T-helper 1 cell treated with Interleukin-12 subunit alpha and Interleukin-12 subunit beta and Interleukin-4 antibody, amounts not matched to agents 30 μg/mL and 1 μg/mL, for 36 hours (primary cell): Measurements from ENCODE around the gene TMEM186.
"Not testable (repeated sequence)": the region's sequence is repeated elsewhere in the genome, so short reads cannot be mapped to it uniquely, and the experiment has no call there.

ENCODE experiments used
- H3K27ac Mint-ChIP-seq: one replicate; pipeline ENCODE4 v1.8.0; 2021; ENCODE audit warnings: mild to moderate bottlenecking, mixed read lengths
- H3K27me3 Mint-ChIP-seq: one replicate; pipeline ENCODE4 v1.8.0; 2021; ENCODE audit warnings: low read depth, mixed read lengths
- H3K36me3 Mint-ChIP-seq: one replicate; pipeline ENCODE4 v1.8.0; 2021; ENCODE audit warnings: low read depth, mixed read lengths
- H3K4me1 Mint-ChIP-seq: one replicate; pipeline ENCODE4 v1.8.0; 2021; ENCODE audit warnings: low read depth, mixed read lengths
- H3K4me3 Mint-ChIP-seq: one replicate; pipeline ENCODE4 v1.8.0; 2021; ENCODE audit warnings: mild to moderate bottlenecking, moderate library complexity, mixed read lengths
- H3K9me3 Mint-ChIP-seq: one replicate; pipeline ENCODE4 v1.8.0; 2021; ENCODE audit warnings: mixed read lengths

TMEM186 gene

GRCh38 chr16:8797364-8798173 is at the start of gene TMEM186, which contains the start of gene PMM2:
TMEM186 (minus strand) TSS chr16:8797639; CDS start chr16:8797614, 25 bp downstream.
PMM2 (plus strand) TSS chr16:8797839; CDS start chr16:8797883, 44 bp downstream.
- peak within 1 kb of the TSS; percentile 93 for H3K4me3 Mint-ChIP-seq
- H3K27ac Mint-ChIP-seq: peak within 1 kb of the TSS; percentile 83
- H3K36me3 Mint-ChIP-seq: peaks cover 13% of the 10 kb centered on the region
- H3K9me3 Mint-ChIP-seq: no peaks in the 10 kb centered on the region
- no peaks in the 10 kb centered on the region for H3K27me3 Mint-ChIP-seq
- H3K4me1 Mint-ChIP-seq: peaks cover 23% of the 10 kb centered on the region

- Mint-ChIP-seq H3K9me3 (no peaks in the 10 kb centered on the region), H3K36me3 (peaks cover 21% of the 10 kb centered on the region), H3K27ac (no peak overlapping the region), H3K27me3 (no peaks in the 10 kb centered on the region), H3K4me1 (peaks cover 15% of the 10 kb centered on the region), H3K4me3 (no peak overlapping the region)
These were observed 49.7 kb upstream of the TMEM186 start for GRCh38 chr16:8847145-8847544.

DNA sequence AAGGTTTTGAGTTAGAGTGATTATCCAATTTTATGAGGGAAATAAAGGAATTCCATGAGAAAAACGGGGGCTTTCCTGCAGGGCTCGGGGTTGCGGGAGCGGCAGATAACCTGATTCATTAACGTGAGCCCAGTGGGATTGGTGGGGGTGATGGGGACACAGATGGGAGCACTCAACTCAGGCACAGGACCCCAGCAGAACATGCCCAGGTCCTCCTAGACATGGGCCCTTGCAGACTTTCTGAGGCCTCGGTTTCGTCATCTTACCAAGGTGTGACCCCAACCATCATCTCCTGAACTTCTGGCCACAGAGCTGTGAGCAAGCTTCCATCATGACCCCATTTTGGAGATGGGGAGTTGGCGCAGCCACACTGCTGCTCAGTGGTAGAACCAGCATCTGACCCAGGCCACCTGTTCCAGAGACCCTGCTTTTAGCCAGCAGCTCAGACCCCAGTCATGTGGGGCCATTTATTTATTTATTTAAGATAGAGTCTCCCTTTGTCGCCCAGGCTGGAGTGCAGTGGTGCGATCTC is 49.0 kb upstream of the TMEM186 start:
- peaks cover 19% of the 10 kb centered on the region for H3K36me3 Mint-ChIP-seq
- H3K27ac Mint-ChIP-seq: no peak overlapping the region
- H3K4me1 Mint-ChIP-seq: peaks cover 13% of the 10 kb centered on the region
- no peaks in the 10 kb centered on the region for H3K27me3 Mint-ChIP-seq
- H3K9me3 Mint-ChIP-seq: no peaks in the 10 kb centered on the region
- no peak overlapping the region for H3K4me3 Mint-ChIP-seq

DNA sequence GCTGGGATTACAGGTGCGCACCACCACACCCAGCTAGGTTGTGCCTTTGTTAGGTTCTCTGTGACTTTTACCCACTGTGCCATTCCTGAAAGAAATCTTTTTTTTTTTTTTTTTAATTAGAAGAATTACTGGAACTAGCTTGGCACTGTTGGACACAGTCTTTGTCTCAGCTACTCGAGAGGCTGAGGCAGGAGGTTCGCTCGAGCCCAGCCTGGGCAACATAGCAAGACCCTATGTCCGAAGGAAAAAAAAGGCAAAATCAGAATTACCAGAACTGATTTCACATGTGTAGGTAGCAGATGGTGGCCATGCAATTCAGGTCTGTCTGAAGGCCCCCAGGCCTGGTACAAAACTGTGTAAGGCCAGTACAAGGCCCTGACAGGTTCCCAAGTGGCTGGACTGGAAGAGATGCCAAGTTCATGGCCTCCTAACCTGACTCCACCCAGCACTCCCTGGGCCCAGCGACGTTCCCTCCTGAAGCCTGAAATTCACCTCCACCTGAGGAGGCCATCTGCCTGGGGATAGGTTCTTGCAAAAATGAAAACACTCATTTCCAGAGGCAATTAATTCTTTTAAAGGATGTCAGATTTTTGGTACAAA is 48.4 kb upstream of the TMEM186 start:
- H3K9me3 Mint-ChIP-seq: no peaks in the 10 kb centered on the region
- no peak overlapping the region for H3K27ac Mint-ChIP-seq
- peaks cover 16% of the 10 kb centered on the region for H3K36me3 Mint-ChIP-seq
- H3K27me3 Mint-ChIP-seq: no peaks in the 10 kb centered on the region
- H3K4me1 Mint-ChIP-seq: peaks cover 10% of the 10 kb centered on the region
- no peak overlapping the region for H3K4me3 Mint-ChIP-seq

DNA sequence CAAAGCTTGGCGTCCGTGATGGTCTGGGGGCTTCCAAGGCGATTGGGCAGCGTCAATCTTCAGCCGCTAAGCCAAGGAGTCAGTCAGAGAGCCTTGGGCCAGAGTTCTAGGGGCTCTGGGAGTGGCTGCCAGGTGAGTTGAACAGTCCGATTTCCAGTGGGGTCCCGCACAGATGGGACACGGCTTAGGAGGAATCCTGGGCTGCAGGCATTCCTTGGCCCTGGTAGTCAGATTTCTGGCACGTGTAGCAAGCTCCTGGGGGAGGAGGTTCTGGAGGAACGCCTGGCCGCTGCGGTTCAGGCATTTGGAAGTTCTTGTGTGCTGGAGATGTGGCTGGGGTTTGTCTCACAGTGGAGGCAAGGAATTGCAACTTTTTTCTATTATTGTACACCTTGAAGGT is 45.9 kb upstream of the TMEM186 start:
- H3K9me3 Mint-ChIP-seq, H3K4me3 Mint-ChIP-seq, H3K27me3 Mint-ChIP-seq, H3K4me1 Mint-ChIP-seq, H3K27ac Mint-ChIP-seq, H3K36me3 Mint-ChIP-seq: not testable (repeated sequence)

DNA sequence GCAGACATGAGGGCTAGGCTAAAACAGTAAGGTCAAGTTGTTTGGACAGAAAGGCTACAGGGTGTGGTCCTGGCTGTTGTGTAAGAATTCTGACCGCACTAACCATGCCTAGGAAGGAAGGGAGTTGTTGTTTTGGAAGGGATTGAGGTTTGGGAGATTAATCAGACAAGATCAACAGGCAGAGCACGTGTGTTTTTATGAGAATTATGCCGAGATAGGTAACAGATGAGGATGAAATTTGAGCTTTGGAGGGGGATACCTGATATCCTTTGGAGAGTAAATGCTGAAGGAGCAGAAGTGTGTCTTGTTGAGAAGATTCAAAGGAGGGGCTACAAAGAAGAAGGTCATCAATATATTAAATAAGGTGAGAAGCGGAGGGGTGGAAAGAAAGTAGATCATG is 44.6 kb upstream of the TMEM186 start:
- H3K4me3 Mint-ChIP-seq, H3K27ac Mint-ChIP-seq, H3K4me1 Mint-ChIP-seq, H3K27me3 Mint-ChIP-seq, H3K9me3 Mint-ChIP-seq, H3K36me3 Mint-ChIP-seq: not testable (repeated sequence)

DNA sequence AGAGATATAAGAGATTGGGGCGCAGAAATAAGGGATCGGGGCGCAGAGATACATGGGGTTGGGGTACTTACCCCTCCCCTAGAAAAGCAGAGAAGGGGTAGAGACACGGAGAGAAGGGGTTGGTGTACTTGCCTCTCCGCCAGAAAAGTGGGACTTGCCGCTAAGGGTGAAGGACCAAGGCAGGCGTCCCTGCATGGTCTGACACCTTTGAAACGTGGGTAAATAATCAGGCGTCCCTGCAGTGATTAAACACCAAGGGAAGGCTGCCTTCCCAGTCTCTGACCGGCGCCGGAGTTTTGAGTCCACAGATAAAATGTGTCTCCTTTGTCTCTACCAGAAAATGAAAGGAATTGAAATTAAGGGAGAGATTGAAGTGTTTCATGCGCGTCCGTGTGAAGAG is 40.2 kb upstream of the TMEM186 start:
- not testable (repeated sequence) for H3K27me3 Mint-ChIP-seq, H3K4me3 Mint-ChIP-seq, H3K27ac Mint-ChIP-seq, H3K9me3 Mint-ChIP-seq, H3K36me3 Mint-ChIP-seq, H3K4me1 Mint-ChIP-seq

DNA sequence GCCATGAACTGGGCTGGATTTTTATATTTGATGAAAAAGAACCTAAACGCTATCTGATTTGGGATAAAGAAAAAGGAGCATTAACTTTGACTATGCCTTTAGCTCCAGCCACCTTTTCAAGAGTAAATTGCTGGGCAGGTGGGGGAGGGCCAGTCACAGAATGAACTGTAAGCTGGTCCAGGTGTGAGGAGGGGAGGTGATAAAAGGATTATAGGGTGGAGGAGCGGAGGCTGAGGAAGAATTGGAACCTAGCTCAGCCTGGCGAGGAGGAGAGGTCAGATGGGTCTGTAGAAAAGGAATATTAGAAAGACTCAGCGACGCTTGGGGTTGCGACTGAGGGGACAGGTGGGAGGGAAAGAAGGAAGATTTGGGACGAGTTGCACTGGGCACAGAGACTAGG is 39.4 kb upstream of the TMEM186 start:
- not testable (repeated sequence) for H3K9me3 Mint-ChIP-seq, H3K4me3 Mint-ChIP-seq, H3K36me3 Mint-ChIP-seq, H3K4me1 Mint-ChIP-seq, H3K27ac Mint-ChIP-seq, H3K27me3 Mint-ChIP-seq

DNA sequence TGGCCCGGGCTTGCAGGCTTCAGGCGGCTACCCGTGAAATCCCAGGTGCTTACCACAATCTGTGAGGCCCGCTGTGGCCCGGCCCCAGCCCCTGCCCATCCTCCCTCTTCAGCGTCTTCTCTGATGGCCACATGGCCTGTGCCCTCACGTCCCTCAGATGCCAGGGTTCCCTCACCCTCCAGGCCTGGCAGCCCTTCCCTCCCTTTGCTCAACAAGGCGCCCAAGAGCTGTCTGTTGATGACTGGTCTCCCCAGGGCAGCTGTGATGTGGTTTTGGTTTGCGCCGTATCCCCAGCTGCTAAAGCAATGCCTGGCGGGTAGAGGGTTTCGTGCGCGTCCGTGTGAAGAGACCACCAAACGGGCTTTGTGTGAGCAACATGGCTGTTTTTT is 35.3 kb upstream of the TMEM186 start:
- H3K4me1 Mint-ChIP-seq: peaks cover 3% of the 10 kb centered on the region
- H3K9me3 Mint-ChIP-seq: no peaks in the 10 kb centered on the region
- H3K4me3 Mint-ChIP-seq: no peak overlapping the region

DNA sequence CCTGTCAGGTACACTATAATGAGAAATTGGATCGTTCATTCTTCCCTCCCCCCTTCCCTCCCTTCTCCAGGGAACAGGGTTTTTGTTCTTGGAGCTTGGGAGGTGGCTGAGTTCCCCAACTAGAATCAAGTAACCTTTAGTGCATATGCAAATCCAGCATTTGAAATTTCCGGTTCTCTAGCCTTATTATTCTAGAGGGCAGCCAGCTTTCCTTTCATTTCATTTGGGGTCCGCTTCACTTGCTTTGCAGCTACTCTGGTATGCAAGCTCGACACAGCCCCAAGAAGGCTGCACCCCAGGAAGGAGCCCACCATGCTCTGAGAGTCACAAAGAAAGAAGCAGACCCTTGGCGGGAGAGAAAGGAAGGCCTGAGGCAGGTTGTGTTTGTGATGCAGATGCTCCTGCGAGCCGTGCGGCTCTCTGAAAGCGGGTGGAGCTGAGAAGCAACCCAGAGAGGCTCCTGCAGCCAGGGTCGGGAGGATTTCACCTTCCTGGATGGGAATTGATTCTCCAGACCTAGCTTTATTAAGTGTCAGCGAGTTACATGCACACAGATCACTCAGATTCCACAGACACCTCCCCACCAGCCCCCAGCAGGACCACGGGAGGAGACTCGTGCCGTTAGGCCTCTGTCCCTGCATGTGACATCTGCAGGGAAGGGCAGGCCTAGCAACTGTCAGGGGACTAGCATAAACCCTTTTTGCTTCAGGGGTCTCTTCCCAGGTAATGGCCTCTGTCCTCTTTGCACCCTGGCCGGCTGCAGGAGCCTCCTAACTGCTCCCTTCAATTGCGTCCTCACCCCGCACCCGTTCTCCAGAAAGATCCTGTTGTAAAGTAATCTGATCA is 34.7 kb upstream of the TMEM186 start:
- no peak overlapping the region for H3K4me3 Mint-ChIP-seq
- peaks cover 3% of the 10 kb centered on the region for H3K4me1 Mint-ChIP-seq
- H3K36me3 Mint-ChIP-seq: peaks cover 20% of the 10 kb centered on the region
- no peaks in the 10 kb centered on the region for H3K27me3 Mint-ChIP-seq
- H3K9me3 Mint-ChIP-seq: no peaks in the 10 kb centered on the region
- no peak overlapping the region for H3K27ac Mint-ChIP-seq

More for the DNA sequence above, 35.3 kb upstream of the TMEM186 start:
- Mint-ChIP-seq H3K27me3 (no peaks in the 10 kb centered on the region), H3K36me3 (peaks cover 20% of the 10 kb centered on the region), H3K27ac (no peak overlapping the region)

DNA sequence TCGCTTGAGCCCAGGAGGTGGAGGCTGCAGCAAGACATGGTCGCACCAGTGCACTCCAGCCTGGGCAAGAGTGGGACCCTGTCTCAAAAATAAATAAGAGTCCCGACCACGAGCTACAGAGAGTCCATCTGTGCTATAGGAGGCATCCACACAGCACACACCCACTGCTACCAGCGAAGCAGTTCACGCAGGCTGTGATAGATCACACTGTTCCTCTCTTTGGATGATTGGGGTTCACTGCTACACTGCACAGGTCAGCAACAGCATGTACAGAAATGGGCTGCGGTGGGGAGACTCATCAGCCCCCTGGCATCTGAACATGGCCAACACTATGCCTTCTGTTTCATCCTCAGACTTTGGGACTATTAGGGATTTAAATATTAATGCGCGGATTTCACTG is 34.0 kb upstream of the TMEM186 start:
- no peak overlapping the region for H3K4me3 Mint-ChIP-seq
- peaks cover 3% of the 10 kb centered on the region for H3K4me1 Mint-ChIP-seq
- no peak overlapping the region for H3K27ac Mint-ChIP-seq
- H3K9me3 Mint-ChIP-seq: no peaks in the 10 kb centered on the region
- no peaks in the 10 kb centered on the region for H3K27me3 Mint-ChIP-seq
- peaks cover 20% of the 10 kb centered on the region for H3K36me3 Mint-ChIP-seq

- no peaks in the 10 kb centered on the region for H3K4me1 Mint-ChIP-seq
- H3K9me3 Mint-ChIP-seq: no peaks in the 10 kb centered on the region
- H3K4me3 Mint-ChIP-seq: no peak overlapping the region
- H3K36me3 Mint-ChIP-seq: peaks cover 25% of the 10 kb centered on the region
- H3K27ac Mint-ChIP-seq: peak overlapping the region; percentile 15
- no peaks in the 10 kb centered on the region for H3K27me3 Mint-ChIP-seq
These were observed 31.2 kb upstream of the TMEM186 start for GRCh38 chr16:8828541-8829165.

- H3K36me3 Mint-ChIP-seq: peaks cover 29% of the 10 kb centered on the region
- H3K27me3 Mint-ChIP-seq: no peaks in the 10 kb centered on the region
- H3K4me1 Mint-ChIP-seq: peaks cover 6% of the 10 kb centered on the region
- no peaks in the 10 kb centered on the region for H3K9me3 Mint-ChIP-seq
- no peak overlapping the region for H3K4me3 Mint-ChIP-seq
- H3K27ac Mint-ChIP-seq: no peak overlapping the region
These were observed 28.9 kb upstream of the TMEM186 start for GRCh38 chr16:8826278-8826879.

DNA sequence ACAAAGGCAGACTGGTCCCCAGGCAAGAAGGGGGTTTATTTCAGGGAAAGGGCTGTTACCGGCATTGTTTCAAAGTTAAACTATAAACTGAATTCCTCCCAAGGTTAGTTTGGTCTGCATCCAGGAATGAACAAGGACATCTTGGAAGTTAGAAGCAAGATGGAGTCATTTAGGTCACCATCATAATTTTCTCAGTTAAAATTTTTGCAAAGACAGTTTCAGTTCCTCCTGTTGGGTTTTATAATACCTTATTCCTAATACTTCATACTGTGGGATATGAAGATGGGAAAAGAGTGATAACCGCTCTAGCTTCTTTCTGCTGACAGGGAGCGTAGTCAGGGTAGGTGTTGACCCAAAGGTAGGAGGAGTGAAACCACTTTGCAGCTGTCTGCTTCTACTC is 25.0 kb upstream of the TMEM186 start:
- Mint-ChIP-seq H3K36me3 (peaks cover 32% of the 10 kb centered on the region), H3K4me1 (peaks cover 6% of the 10 kb centered on the region), H3K4me3 (no peak overlapping the region), H3K9me3 (no peaks in the 10 kb centered on the region), H3K27ac (no peak overlapping the region), H3K27me3 (no peaks in the 10 kb centered on the region)
